Pons (tissue), 1 donor: ENCODE data around the gene CFAP410.

Experiments used
- DNase-seq: peaks from one replicate; pipeline ENCODE4 v3.0.0-alpha.2; 2016; ENCODE audit warnings: low spot score

CFAP410 gene

DNA sequence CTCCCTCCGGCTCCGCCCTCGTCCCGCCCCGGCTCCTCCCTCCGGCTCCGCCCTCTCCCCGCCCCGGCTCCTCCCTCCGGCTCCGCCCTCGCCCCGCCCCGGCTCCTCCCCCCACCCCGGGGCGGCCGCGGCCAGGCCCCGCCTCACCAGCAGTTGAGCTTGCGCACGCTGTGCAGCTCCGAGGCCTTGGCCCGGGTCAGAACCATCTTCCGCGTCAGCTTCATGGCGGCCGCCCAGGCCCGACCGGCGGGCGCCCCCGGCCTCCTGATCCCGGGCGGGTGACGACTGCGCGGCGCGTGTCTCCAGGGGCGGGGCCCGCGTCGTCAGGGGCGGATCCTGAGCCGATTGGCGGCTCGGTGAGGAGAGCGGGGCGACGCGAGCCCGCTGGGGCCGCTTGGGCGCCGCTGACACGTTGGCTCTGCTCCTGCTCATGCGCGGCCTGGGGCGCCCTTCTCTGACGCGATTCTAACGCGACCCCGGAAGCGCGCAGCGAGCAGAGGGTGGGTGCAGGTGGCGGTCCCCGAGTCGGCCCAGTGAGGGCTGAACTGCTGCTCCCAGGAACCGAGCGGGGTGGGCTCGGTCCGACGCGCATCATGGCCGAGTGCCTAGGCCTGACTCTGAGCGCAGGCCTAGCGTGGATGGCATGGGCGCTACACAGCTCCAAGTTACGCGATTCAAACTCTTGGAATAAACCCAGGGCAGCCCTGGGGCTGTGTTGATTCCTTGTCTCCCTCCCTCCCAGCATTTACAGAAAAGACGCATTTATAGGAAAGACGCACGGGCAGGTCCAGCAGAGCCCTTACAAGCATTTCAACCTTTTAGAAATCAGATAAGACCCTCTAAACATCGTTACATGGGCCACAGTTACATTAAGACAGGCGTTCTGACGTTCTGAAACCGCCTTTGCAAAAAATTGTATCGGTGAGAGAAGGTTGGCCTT lies at the start of gene CFAP410:
CFAP410 (minus strand) TSS at position 420 of the 940 bp plus-strand sequence; CDS start at position 224, 196 bp downstream.
- peak; percentile 93 for DNase-seq

DNA sequence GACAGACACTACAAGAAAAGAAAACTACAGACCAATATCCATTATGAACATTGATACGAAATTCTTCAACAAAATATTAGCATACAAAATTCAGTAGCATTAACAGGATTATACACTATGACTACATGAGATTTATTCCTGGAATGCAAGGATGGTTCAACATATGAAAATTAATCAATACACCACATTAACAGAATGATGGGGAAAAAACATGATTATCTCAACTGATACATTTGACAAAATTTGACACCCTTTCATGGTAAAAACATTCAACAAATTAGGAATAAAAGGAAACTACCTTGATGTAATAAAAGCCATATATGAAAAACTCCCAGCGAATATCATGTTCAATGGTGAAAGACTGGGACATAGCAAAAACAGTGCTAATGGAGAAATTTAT lies 45.8 kb upstream of the CFAP410 start:
- no peak for DNase-seq

DNA sequence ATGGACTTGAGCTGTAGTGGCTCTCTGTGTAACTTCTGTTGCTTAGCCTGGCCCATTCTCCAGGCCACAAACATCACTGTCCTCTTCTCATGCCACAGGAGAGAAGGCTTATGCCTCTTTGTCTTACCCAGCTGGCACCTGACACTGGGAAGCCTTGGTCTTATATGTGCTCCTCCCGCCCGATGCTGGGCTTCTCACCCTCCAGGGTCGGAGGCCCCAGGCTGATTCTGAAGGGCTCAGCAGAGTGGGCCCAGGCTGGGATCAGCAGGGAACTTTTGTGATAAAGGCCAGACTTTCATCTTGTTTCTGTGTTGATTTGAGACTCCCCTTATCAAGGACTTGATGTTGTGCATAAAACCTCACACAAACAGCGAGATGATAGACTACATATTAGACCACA lies 44.0 kb upstream of the CFAP410 start:
- no peak for DNase-seq

DNA sequence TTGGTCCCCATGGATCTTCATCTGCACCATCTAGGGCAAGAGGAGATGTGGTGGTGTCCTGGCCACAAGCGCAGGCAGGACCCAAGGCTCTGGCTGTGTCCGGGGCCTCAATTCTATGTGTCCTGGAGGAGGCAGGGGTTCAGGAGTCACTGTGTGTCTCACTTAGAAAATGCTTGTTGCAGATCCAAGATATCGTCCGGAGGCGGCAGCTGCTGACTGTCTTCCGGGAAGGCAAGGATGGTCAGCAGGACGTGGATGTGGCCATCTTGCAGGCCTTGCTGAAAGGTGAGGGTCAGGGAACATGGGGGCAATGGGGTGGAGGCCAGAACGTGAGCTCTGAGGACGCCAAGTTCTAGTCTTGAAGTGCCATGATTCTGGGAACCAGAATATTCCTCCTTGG lies 43.3 kb upstream of the CFAP410 start:
- DNase-seq: no peak

DNA sequence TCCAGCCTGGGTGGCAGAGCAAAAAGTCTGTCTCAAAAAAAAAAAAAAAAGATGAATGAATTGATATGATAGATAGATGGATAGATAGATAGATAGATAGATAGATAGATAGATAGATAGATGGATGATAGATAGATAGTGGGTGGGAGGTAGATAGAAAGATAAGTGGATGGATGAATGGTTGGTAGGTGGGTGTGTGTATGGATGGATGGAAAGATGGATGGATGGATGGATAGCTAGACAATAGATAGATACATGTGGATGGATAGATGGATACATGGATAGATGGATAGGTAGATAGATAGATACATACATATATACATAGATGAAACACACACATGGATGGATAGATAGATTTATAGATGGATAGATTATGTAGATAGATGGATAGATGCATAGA lies 42.7 kb upstream of the CFAP410 start:
- DNase-seq: no peak

DNA sequence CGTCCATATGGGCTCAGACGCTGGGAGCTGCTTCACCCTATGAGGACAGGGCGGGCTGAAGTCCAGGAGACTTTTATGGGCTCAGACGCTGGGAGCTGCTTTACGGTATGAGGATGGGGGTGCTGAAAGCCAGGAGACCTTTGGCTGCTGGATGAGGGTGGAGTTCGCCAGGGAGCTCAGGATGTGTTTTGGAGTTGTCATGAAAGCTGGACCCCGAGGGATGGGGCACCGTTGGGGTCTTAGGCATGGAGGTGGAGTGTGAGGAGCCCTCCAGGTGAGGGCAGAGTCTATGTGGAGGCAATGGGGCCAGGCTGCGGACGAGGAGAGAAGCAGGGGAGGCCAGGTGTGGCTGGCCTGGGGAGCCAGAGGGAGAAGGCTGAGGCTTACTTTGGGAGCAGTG lies 41.7 kb upstream of the CFAP410 start:
- no peak for DNase-seq

DNA sequence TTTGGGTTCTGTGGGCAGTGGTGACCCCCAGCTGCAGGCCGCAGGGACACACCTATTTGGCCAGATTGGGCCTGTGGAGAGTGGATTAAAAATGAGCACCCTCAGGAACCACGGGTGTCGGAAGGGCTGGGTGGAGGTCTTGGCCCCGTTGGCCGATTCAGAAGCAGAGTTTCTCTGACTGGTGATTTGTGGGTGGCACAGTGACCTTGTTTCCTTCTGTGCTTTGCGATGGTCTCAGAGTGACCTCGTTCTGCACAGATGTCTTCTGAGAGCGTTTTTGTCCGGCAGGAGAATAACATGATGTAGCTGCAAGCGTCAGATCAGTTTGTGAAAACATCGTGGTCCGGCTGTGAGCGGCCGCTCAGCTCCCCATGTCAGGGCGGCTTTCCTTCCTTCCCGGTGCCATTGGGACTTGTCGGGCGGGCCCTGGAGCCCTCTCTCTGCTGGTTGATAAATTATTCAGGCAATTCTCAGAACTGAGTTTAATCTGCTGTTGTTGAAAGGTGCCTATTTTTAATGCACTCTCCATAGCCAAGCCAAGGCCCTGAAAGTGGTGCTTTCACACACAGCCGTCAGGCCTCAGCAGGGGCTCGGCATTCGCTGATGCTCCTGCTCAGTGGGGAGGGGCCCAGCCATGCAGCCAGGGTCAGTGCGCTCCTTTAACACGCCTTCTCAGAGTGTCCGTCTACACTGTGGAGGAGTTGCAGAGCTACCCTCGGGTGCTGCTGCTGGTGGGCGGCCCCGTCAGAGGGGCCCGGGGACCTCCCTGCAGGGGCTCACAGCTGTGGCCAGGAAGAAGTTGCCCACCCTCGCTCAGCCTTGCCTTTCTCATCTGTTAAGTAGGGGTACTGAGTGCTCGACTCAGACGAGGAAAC lies 41.0 kb upstream of the CFAP410 start:
- DNase-seq: no peak

DNA sequence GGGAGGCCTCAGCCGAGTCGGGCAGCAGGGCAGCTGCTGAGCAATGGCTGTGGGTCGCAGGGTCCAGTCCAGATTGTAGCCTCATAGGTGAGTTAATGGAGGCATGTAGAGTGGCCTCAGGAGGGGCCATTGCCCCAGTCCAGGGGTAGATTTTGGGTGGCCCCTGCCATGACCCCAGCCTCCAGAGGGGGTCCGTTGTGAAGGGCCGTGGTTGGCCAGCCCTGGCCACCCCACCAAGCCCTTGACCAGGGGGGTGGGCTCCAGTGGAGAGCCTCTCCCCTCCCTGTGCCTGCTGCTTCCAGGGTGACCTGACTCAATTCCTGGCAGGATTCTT lies 40.3 kb upstream of the CFAP410 start:
- no peak for DNase-seq

DNA sequence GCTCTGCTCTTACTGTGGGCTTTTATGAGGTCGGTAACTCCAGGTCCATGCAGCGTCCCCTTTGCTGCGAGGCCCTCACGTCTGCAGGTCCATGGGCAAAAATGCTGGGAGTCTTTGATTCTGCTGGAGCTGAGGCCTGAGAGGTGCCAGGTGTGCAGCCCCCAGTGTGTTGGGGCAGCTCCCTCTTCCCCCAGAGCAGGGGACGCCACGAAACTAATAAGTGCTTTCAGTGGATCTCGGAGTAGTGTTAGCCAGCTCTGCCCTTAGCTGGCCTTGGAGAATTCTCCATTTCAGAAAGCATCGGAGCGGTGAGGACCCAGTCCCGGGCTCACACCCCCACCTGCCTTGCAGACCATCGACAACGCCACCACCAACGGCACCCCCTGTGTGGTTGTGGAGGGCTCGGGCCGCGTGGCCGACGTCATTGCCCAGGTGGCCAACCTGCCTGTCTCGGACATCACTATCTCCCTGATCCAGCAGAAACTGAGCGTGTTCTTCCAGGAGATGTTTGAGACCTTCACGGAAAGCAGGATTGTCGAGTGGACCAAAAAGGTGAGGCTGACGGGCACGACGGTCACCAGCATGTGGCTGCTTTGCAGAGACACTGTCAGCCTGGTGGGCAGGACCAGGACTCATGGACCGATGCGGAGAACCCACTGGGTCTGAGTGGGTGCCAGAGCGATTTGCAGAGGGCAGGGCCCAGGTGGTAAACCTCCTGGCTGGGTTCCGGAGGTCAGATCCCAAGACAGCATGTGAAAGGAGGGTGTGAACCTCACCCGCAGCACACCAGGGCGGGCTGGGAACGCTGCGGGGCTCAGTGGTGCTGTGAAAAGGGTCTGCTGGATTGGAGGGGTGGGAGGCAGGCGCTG lies 39.7 kb upstream of the CFAP410 start:
- no peak for DNase-seq

DNA sequence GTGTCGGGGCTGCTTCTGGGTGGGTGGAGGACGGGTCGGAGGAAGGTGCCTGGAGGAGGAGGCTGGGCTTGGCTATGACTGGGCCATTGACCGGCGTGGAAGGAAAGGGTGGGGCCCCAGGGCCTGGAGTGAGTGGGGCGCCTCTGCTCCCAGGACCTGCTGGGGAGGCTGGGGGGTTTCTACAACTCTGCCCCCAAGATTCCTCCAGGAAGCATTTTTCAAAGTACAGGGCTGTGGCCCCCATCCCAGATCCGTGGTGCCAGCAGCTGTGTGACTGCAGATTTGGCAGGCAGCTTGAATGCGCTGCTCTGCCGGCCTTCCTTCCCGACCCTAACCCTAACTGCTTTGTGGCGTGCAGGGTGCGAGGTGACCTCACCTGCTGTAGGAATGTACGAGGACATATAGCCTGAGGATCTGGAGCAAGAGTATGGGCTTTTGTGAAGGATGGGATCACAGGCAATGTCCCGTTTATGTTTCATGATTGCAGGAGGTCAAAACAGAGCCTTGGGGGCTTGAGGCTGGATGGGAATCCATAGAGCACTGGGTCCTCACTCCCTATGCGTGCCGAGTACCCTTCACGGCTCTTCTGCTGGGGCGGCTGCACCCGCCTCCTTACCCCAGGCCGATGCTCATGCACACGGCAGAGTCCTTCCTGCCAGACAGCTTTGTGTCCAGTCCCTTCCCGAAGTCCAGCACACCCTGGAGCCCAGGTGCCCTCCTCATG lies 38.9 kb upstream of the CFAP410 start:
- DNase-seq: no peak

DNA sequence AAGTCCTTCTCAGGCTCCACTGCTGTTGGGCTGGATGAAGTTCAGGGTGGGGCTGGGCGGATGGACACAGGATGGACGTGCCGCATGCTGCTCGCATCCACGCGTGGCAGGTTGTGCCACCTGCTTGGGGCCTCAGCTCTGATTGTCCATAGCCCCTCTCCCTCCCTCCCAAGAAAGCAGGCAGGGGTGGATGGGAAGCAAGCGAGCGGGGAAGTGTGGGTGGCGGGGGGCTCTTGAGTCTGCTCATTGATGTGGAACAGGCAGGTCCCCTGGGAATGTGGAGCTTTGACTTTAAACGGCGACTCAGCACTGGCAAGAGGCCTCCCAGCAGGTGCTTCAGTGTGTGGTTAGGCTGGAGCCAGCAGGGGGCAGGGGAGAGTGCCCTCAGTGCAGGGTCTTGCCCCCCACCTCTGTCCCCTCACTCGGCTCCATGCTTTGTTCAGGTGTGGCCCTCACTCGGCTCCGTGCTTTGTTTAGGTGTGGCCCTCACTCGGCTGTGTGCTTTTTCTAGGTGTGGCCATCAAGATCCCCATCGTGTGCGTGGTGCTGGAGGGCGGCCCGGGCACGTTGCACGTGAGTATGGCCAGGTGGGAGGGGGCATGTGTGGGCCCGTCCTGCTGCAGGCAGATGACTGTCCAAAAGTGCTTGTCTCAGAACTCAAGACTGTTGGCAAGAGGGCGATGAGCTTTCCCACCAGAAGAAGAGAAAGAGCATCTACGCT lies 38.2 kb upstream of the CFAP410 start:
- no peak for DNase-seq

DNA sequence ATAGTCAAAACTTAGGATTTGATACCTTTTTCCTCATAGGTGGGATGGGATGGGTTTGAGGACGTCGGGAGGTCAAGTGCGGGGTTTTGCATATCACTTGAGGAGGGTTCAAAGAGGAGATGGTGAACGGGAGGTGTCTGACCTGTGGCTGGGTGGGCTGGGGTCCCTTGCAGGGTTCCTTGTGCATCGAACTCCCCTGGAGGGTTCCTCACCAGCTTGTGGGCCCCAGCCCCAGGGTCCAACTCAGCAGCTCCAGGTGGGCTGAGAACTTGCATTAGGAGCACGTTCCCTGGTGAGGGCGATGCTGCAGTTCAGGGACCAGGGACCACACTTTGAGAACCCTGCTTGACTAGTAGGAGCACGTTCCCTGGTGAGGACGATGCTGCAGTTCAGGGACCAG lies 37.4 kb upstream of the CFAP410 start:
- DNase-seq: no peak

DNA sequence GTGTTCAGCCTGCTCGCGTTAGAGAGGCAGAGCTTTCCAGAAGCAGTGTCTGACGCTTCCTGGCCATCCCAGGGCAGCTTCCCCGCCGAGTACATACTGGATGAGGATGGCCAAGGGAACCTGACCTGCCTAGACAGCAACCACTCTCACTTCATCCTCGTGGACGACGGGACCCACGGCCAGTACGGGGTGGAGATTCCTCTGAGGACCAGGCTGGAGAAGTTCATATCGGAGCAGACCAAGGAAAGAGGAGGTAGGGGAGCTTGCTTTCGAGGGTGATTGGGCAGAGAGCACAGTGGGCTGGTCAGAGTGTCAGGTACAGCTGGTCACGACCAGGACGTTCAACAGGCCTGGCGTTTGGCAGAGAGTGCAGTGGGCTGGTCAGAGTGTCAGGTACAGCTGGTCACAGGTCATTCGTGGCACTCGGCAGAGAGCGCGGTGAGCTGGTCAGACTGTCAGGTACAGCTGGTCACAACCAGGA lies 36.6 kb upstream of the CFAP410 start:
- DNase-seq: no peak

DNA sequence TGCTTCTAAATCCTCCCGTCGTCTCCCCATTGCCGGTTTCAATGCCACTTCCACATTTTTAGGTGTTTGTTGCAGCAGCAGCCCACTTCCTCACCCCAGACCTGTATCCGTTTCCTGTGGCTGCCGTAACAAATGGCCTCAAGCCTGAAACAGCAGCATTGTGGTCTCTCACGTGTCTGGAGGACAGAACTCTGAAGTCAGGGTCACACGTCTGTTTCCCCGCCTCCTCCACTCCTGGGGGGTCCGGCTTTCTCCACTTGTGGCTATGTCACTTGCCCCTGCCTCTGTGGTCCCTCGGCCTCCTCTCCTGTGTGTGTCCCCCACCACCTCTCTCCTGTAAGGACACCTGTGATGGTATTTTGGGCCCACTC lies 36.1 kb upstream of the CFAP410 start:
- peak; percentile 35 for DNase-seq

DNA sequence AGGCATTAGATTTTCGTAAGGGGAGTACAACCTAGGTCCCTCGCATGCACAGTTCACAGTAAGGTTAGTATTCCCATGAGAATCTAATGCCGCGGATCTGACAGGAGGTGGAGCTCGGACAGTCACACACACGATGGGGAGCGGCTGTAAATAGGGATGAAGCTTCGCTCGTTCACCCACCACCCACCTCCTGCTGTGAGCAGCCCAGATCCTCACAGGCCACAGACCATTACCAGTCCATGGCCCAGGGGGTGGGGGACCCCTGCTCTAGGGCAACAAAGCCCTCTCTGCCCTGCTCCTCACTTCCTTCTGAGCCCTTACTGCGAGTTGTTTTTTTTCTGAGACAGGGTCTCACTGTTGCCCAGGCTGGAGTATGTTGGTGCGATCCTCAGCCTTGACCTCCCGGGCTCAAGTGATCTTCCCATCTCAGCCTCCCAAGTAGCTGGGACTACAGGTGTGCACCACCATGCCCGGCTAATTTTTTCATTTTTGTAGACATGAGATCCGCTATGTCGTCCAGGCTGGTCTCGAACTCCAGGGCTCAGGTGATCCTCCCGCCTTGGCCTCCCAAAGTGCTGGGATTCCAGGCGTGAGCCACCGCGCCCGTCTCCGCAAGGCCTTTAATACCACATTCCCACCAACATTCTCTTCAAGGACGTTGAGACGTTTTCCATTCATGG lies 35.6 kb upstream of the CFAP410 start:
- DNase-seq: no peak

DNA sequence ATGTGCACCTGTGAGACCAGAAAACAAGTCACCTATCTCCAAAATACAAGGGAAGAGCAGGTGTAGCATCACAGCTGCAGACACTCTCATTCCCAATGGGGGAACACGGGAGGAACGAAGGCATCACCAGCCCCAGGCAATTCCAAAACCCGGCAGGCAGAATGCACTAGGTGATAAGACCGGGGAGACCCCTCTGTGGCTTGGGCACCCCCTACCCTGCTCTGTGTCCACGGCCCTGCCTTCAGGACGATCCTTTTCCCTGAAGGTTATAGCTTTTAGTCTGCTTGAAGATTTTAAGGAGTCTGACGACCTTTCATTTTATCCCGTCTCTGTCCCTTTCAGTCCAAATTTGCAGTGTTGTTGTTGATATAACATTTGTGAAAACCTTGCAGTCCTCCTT lies 33.4 kb upstream of the CFAP410 start:
- DNase-seq: no peak

DNA sequence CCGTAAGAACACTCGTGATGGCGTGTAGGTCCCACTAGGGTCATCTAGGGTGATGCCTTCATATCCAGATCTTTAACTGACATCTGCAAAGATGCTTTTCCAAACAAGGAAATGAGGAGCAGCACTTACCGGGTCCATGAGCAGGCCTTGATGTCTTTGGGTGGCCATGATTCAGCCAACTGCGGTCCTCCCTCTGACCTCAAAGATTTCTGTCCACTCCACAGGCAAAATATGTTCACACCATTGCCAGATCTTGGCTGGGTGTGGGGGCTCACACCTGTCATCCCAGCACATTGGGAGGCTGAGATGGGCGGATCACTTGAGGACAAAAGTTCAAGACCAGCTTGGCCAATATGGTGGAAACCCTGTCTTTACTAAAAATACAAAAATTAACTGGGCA lies 32.4 kb upstream of the CFAP410 start:
- DNase-seq: no peak

DNA sequence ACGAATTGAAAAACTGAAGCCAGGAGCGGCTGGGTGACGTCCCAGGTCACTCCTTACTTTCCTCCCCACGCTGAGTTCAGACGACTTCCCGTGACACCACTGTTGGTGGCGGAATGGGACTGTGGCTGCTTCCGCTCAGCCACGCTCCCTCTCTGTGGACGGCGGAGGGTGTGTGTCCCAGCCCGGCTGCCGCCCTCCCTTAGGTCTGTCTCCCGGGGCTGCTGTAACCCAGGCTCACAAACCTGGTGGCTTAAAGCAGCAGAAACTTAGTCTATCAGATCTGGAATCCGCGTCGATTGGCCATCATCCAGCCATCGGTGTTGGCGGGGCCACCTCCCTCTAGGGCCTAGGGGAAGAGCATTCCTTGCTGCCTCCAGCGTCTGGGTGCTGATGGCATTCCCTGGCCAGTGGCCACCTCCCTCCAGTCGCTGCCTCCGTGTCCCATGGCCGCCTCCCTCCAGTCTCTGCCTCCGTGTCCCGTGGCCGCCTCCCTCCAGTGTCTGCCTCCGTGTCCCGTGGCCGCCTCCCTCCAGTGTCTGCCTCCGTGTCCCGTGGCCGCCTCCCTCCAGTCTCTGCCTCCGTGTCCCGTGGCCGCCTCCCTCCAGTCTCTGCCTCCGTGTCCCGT lies 31.7 kb upstream of the CFAP410 start:
- DNase-seq: no peak

DNA sequence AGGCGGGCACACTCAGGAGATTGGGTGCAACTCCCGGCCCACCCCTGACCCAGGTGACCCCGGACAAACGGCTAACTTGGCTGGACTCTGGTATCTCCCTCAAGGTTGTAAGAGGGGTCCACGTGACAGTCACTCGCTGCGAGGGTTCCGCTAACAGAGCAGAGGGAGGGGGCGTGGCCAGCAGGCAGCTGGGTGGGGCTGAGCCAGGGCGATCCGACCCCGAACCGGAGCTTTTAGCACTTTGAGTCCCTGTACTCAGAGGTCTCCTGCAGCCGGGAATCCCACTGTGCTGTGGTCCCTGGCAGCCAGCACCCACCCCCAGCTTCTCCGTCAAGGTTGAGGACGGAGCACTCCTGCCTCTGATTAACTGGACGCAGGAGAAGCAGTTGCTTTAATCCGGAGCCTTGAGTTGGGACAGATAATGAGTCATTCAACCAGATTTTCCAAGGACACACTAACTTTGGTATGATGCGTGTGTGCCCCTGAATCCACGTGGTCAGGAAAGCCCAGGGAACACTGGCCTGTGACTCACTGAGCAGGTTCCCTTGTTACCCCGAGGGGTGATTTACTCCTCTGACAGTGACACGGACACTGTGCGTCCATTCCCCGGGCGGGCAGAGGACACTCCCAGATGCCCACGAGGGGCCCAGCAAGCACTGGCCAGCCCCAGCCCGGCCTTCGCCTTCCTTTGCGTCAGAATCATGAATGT lies 31.0 kb upstream of the CFAP410 start:
- no peak for DNase-seq
